ENCODE data around the gene GPC6. TPM values are rescaled to one million over a fixed set of nuclear protein-coding genes. Genes with fewer than 3 reads are reported as not detected.

The GPC6 gene
- total and polyA plus RNA-seq, 2 donors (not counting 1 experiment from before 2014, with no cell fraction given): not detected

- Histone ChIP-seq H4K20me1 (ENCODE audit: control insufficient read depth, insufficient read depth, low read length, poor library complexity, severe bottlenecking) (no peaks in the 10 kb centered on the region), H3K36me3 (replicated peaks in 1 of 2; ENCODE audit: control extremely low read depth in 1 of 2, control insufficient read depth in 1 of 2, extremely low read depth in 1 of 2, insufficient read depth in 2 of 2, low read length in 1 of 2) (no peaks in the 10 kb centered on the region), H3K79me2 (ENCODE audit: control insufficient read depth, insufficient read depth, low read length) (no peaks in the 10 kb centered on the region), H3K27me3 (replicated peaks in 1 of 4; ENCODE audit: control extremely low read depth in 1 of 4, control insufficient read depth in 3 of 4, insufficient read depth in 4 of 4, low read length in 3 of 4) (no peaks in the 10 kb centered on the region), H3K4me3 (ENCODE audit: control extremely low read depth in 1 of 5, extremely low read depth in 1 of 5, insufficient read depth in 1 of 5, low read depth in 2 of 5, low read length in 4 of 5) (no peak overlapping the region), H3K27ac (ENCODE audit: low read length in 2 of 2) (no peak overlapping the region), H2AFZ (ENCODE audit: insufficient read depth, low read depth, low read length, poor library complexity, severe bottlenecking) (no peak overlapping the region), H3K9me3 (ENCODE audit: control extremely low read depth in 1 of 3, control insufficient read depth in 2 of 3, insufficient read depth in 1 of 3, low read length in 2 of 3) (peaks cover 0 to 2% (median 0%) of the 10 kb centered on the region in 3 donors), H3K9ac (ENCODE audit: low read length) (no peak overlapping the region), H3K4me1 (ENCODE audit: control insufficient read depth in 2 of 2, insufficient read depth in 2 of 2, low read length in 2 of 2) (no peaks in the 10 kb centered on the region), H3K4me2 (replicated peaks; ENCODE audit: low read depth, low read length, poor library complexity, severe bottlenecking) (no peak overlapping the region)
- Mint-ChIP-seq H3K4me1 (no peaks in the 10 kb centered on the region), H3K9me3 (ENCODE audit: insufficient read depth) (no peaks in the 10 kb centered on the region), H3K27ac (no peak overlapping the region), H3K4me3 (no peak overlapping the region), H3K27me3 (no peaks in the 10 kb centered on the region)
- no CpG with 5 or more reads among the region's 1 CpG for WGBS (ENCODE audit: insufficient coverage)
- TF ChIP-seq, protein P1, sequence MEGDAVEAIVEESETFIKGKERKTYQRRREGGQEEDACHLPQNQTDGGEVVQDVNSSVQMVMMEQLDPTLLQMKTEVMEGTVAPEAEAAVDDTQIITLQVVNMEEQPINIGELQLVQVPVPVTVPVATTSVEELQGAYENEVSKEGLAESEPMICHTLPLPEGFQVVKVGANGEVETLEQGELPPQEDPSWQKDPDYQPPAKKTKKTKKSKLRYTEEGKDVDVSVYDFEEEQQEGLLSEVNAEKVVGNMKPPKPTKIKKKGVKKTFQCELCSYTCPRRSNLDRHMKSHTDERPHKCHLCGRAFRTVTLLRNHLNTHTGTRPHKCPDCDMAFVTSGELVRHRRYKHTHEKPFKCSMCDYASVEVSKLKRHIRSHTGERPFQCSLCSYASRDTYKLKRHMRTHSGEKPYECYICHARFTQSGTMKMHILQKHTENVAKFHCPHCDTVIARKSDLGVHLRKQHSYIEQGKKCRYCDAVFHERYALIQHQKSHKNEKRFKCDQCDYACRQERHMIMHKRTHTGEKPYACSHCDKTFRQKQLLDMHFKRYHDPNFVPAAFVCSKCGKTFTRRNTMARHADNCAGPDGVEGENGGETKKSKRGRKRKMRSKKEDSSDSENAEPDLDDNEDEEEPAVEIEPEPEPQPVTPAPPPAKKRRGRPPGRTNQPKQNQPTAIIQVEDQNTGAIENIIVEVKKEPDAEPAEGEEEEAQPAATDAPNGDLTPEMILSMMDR (IDR thresholded peaks at IDR 0.05): no peak
- no peak for TF ChIP-seq EZH2 (IDR thresholded peaks at IDR 0.05; ENCODE audit: borderline replicate concordance, insufficient read depth, low read depth, low read length, poor library complexity, severe bottlenecking)
- no peak for DNase-seq
- ChIA-PET CTCF (no interaction called here), POLR2A (no interaction called here)
- ATAC-seq (ENCODE audit: low read depth): no peak
- intact Hi-C loops (cut with micrococcal nuclease): no loop called here
These were observed 67.1 kb downstream of the GPC6 start for GRCh38 chr13:93293710-93294109.

GRCh38 chr13:93296584-93296983 is 70.0 kb downstream of the GPC6 start:
- Histone ChIP-seq H3K27me3 (replicated peaks in 1 of 4; ENCODE audit: control extremely low read depth in 1 of 4, control insufficient read depth in 3 of 4, insufficient read depth in 4 of 4, low read length in 3 of 4) (no peaks in the 10 kb centered on the region), H3K4me1 (ENCODE audit: control insufficient read depth in 2 of 2, insufficient read depth in 2 of 2, low read length in 2 of 2) (no peaks in the 10 kb centered on the region), H4K20me1 (ENCODE audit: control insufficient read depth, insufficient read depth, low read length, poor library complexity, severe bottlenecking) (no peaks in the 10 kb centered on the region), H3K79me2 (ENCODE audit: control insufficient read depth, insufficient read depth, low read length) (no peaks in the 10 kb centered on the region), H3K4me3 (ENCODE audit: control extremely low read depth in 1 of 5, extremely low read depth in 1 of 5, insufficient read depth in 1 of 5, low read depth in 2 of 5, low read length in 4 of 5) (no peak overlapping the region), H3K9ac (ENCODE audit: low read length) (no peak overlapping the region), H3K9me3 (ENCODE audit: control extremely low read depth in 1 of 3, control insufficient read depth in 2 of 3, insufficient read depth in 1 of 3, low read length in 2 of 3) (peaks cover 0 to 6% (median 0%) of the 10 kb centered on the region in 3 donors), H3K4me2 (replicated peaks; ENCODE audit: low read depth, low read length, poor library complexity, severe bottlenecking) (no peak overlapping the region), H2AFZ (ENCODE audit: insufficient read depth, low read depth, low read length, poor library complexity, severe bottlenecking) (no peak overlapping the region), H3K27ac (ENCODE audit: low read length in 2 of 2) (no peak overlapping the region), H3K36me3 (replicated peaks in 1 of 2; ENCODE audit: control extremely low read depth in 1 of 2, control insufficient read depth in 1 of 2, extremely low read depth in 1 of 2, insufficient read depth in 2 of 2, low read length in 1 of 2) (no peaks in the 10 kb centered on the region)
- CTCF ChIA-PET: no interaction called here
- intact Hi-C loops (cut with micrococcal nuclease): no loop called here
- no peak for DNase-seq
- TF ChIP-seq, protein P1 (IDR thresholded peaks at IDR 0.05): no peak
- no peak for TF ChIP-seq EZH2 (IDR thresholded peaks at IDR 0.05; ENCODE audit: borderline replicate concordance, insufficient read depth, low read depth, low read length, poor library complexity, severe bottlenecking)
- Mint-ChIP-seq H3K27ac (no peak overlapping the region), H3K4me1 (no peaks in the 10 kb centered on the region), H3K9me3 (ENCODE audit: insufficient read depth) (no peaks in the 10 kb centered on the region), H3K27me3 (no peaks in the 10 kb centered on the region), H3K4me3 (no peak overlapping the region)
- ATAC-seq (ENCODE audit: low read depth): no peak
- WGBS (ENCODE audit: insufficient coverage): 95% methylated on average over 2 of the region's 2 CpGs
- POLR2A ChIA-PET: no interaction called here

Data from B cell (primary cell).